ENCODE results near the gene SSBP1.

DNA sequence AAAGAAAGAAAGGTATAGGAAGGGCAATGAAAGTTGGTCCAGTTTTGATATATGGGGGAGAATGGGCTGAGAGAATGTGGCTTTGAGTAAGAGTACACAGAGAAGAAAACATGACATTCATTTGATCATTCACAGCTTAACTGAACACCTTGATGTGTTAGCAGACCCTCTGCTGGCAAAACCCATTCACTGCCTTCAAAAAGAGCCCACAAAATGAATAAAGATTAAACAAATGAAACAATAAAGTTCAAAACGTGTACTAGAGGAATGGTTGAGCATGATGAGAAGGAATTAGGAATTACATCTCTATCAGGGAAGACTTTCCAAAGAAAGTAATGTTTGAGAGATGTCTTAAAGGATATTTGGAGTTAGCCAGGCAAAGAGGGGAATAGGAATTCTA lies 27.9 kb upstream of the SSBP1 start:
- TF ChIP-seq, protein P1, sequence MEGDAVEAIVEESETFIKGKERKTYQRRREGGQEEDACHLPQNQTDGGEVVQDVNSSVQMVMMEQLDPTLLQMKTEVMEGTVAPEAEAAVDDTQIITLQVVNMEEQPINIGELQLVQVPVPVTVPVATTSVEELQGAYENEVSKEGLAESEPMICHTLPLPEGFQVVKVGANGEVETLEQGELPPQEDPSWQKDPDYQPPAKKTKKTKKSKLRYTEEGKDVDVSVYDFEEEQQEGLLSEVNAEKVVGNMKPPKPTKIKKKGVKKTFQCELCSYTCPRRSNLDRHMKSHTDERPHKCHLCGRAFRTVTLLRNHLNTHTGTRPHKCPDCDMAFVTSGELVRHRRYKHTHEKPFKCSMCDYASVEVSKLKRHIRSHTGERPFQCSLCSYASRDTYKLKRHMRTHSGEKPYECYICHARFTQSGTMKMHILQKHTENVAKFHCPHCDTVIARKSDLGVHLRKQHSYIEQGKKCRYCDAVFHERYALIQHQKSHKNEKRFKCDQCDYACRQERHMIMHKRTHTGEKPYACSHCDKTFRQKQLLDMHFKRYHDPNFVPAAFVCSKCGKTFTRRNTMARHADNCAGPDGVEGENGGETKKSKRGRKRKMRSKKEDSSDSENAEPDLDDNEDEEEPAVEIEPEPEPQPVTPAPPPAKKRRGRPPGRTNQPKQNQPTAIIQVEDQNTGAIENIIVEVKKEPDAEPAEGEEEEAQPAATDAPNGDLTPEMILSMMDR (IDR thresholded peaks at IDR 0.05) = no peak
- TF ChIP-seq POLR2A (IDR thresholded peaks at IDR 0.05) = no peak
- TF ChIP-seq POLR2AphosphoS5 (IDR thresholded peaks at IDR 0.05) = no peak
